ENCODE data around the gene MGMT. TPM values are rescaled to one million over a fixed set of nuclear protein-coding genes. Genes with fewer than 3 reads are reported as not detected.

MGMT gene
- total RNA-seq, 1 experiment from 2014 or later = 0.61 TPM

GRCh38 chr10:129788215-129788614, 321.2 kb downstream of the MGMT start:
- DNase-seq (ENCODE audit: low read depth) = no peak

DNA sequence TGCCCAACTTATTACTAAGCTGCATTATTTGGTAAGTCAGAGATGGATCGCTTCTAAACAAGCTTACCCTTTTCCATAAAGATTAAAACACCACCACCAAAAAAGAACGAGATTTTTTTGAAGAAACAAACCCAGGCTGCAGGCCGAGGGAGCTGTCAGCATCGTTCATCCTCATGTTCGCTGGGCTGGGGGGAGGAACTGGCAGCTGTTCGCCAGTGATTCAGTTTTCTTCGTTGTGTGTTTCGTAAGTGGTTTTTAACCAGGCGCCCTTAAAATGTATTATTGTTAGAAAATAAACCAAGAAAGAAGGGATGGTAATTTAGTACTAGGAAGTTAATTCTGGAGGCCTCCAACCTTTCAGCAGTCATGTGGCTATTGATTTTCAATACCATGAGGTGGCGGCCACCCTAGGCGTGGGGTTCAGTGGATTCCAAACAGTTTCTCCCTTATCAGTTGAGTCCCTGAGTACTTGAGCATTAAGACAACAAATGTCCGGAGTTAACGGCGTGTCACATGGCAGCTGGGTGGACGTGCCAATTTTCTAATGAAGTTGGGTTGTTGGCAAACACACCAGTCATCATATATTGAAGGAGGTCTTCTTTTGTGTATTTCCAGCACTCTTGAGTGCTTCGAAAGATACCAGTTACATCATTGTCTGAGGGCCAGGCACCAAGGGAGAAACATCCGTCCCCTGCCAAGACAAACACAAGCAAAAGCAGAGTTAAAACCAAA, 323.8 kb downstream of the MGMT start:
- no peak for DNase-seq (ENCODE audit: low read depth)

DNA sequence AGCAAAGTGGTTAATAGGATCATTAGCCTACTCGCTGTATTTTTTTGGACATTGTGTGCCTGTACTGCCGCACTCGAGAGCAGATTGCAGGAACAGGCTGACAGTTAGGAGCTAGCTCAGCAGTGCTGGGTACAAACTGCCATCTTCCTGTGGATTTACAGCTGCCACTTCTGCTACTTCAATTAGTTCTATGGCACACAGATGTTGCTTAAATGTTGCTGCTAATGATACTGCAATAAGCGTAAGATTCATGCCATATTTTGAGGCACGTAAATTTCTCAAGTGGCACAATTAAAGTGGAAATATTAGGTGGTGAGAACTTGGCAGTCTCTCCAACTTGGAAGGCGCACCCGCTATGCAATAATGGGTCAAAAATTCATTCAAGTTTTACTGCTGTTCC, 325.1 kb downstream of the MGMT start:
- no peak for DNase-seq (ENCODE audit: low read depth)

GRCh38 chr10:129792864-129793263, 325.8 kb downstream of the MGMT start:
- DNase-seq (ENCODE audit: low read depth) = no peak

- no peak for DNase-seq (ENCODE audit: low read depth)
Measured at GRCh38 chr10:129793479-129793878, 326.4 kb downstream of the MGMT start.

DNA sequence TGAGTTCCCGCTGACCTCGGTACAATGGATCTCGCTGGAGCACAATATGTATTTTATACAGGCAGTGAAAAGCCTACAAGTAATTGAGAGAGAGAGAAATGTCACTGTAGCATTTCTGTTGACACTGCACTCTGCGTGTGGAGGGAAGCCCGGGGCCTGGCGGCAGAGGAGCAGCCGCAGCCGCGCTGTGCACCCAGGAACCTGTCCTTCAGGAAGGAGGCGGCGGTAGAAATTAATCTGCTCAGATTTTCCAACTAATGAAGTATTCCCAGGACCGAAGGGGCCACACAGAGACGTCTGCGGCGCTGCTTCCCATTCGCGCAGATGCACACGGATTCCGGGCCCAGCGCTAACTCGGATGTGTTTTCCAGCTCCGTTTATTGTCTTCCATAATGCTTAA, 327.0 kb downstream of the MGMT start:
- no peak for DNase-seq (ENCODE audit: low read depth)

DNA sequence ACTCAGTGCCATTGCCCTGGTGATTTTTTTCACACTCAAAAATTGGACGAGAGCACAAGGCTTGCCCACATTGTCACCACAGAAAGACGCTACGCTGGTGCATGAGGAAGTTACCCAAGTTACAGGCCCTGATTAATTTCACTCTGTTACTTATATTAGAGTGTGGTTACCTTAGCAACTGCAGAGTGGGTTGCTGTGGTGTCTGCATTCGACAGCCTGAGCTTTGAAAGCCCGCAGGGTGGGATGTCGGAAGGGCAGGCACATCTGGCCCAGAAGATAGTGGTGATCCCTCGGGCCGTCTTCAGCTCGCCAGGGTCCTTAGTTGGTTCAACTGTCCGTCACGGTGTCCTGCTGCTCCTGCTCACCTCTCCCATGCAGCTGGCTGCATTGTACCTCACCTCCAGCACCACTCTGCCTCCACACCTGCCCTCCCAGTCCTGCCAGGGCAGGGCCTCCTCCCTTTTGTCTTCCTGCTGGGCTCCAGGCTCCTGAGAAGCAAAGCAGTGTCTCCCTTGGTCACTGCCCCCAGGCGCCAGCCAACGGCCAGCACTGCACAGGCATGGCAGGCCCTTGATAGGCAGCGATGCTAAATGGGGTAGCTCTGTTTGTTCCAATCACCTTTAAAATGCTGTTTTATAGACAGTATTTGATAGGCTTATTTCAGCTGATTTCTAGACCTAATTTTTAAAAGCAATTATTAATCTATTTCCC, 329.8 kb downstream of the MGMT start:
- DNase-seq (ENCODE audit: low read depth) = no peak

- DNase-seq (ENCODE audit: low read depth) = no peak
Measured at GRCh38 chr10:129799942-129800341, 332.9 kb downstream of the MGMT start.

DNA sequence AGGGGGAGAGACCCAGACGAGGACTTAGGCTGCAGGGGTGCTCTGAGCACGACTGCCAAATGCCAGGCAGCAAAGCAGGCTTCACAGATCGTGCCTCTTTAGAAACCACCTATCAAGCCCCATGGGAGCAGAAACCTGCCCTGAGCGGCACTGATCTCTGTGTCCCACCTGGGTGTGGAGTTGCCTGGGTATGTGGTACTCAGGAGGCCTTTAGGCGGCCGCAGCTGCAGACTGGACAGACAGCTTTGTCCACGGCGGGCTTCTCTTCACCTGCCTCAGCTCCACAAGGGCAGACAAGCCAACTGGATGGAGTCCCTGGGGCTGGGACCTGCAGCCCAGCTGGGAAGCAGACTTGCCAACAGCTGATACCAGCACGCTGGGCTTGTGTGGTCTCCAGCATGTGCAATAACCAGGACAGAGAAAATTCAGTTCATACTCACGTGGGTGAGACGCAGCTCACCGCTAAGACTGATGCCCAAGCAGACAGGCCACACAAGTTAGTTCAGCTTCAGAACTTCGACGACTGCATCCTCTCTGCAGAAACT, 333.8 kb downstream of the MGMT start:
- no peak for DNase-seq (ENCODE audit: low read depth)

GRCh38 chr10:129807211-129807610, 340.2 kb downstream of the MGMT start:
- DNase-seq (ENCODE audit: low read depth) = no peak

- no peak for DNase-seq (ENCODE audit: low read depth)
Measured at GRCh38 chr10:129808092-129808983, 341.3 kb downstream of the MGMT start.

- DNase-seq (ENCODE audit: low read depth) = no peak
Measured at GRCh38 chr10:129809431-129809830, 342.4 kb downstream of the MGMT start.

- DNase-seq (ENCODE audit: low read depth) = no peak
Measured at GRCh38 chr10:129809841-129810240, 342.8 kb downstream of the MGMT start.

GRCh38 chr10:129811208-129811607, 344.2 kb downstream of the MGMT start:
- DNase-seq (ENCODE audit: low read depth) = no peak

DNA sequence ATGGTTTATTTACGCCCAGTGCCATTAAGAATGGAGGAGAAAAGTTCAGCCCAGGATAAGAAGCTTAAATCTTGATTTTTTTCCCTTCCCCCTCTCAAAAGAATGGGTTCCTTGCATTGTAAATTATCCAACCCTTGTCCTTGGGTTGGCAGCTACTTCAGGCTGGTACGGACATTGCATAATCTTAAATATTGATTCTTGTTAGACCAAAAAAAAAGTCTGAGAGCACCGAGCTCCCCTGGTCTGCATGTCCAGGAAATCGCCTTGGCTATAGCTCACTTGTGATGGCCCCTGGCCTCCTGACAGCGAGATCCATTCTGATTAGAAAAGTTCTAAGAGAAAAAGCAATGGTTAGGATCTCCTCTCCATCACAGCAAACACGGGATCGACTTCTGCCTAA, 345.4 kb downstream of the MGMT start:
- DNase-seq (ENCODE audit: low read depth) = no peak

DNA sequence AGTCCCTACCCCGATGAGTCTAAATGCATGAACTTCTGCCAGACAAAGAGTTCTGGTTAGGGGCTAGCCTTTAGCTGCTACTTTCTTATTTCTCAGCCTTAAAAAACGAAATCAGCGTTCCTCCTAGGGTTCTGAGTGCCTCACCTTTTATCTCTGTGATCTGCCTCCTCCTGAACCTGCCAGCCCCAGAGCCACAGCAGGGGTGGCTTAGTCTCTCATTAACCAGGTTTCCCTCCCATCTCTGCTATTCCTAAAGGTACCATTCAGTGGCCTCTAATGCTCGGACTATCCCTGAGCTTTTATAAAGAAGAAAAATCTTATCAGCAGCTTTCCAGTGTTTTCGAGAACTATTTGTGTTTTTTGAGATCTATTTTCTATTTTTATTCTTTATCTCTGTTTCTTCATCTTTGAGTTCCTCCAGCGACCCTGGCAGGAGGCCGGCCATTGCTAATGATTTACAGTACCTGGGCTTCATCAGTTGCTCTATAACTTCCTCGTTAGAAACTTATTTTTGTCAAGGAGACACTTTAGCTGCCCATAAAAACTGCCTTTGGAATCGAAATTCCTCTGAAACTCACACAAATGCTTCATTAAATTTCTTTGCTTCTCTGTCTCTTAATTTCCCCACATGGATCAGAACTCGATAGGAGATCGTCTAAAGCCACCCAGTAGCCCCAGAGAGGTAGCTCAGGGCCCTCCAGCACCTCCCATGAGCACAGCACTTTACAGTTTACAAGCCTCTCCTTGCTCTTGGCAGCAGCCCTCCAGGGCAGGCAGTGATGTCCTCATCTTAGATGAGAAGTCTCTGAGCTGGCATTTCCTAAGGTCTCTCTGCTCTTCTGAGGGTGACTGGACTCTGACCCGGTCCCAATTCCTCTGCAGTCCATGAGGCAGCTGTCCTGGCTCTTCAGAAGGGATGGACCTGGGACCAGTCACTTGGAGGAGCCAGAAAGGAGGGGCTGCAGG, 347.9 kb downstream of the MGMT start:
- DNase-seq (ENCODE audit: low read depth) = no peak

DNA sequence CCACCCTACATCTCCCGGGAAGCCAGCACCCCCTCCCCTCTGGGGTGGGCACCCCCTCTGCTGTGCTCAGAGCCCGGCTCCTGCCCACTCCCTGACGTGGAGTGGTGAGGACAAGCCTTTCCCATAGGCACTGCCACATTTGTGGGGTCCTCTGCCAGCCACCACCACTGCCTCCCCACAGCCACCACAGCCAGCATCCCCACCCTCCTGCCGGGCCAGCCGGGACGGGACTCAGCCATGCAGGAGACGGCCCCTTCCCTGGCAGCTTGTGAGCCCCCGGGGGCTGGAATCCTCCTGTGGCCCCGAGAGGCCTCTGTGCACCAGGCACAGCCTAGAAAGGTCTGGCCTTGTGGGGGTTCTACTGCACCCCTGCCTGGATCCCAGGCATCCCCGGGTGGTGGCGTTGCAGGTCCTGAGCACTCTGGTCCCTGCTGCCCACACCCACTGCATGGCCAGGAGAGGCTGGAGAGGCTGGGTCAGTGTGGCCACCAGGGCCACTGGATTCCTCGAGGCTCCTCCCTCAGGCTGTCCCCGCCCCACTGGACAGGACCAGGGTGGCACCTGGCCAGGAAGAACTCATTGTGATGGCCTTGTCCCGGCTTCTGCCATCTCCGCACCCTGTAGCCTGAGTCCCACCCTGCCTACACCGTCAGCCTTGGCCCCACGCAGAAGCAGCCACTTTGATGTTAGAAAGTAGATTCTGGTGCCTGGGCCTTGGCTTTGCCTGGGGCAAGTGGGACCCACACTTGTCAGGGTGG, 349.0 kb downstream of the MGMT start:
- DNase-seq (ENCODE audit: low read depth) = no peak

GRCh38 chr10:129816656-129817045, 349.6 kb downstream of the MGMT start:
- DNase-seq (ENCODE audit: low read depth) = no peak

Data from HT1080 (cell line).